Testis (tissue), 3 donors: ENCODE measurements around the gene SKAP1. TPM values are rescaled to one million over a fixed set of nuclear protein-coding genes. Genes with fewer than 3 reads are reported as not detected.

Experiments
- DNase-seq: peaks from one replicate; pipeline ENCODE4 v3.0.0-alpha.2; 2019
- H3K27ac ChIP-seq, 2 donors: fragments of 200-600 bp; sonication (generic); one replicate each; pipeline ENCODE4 v1.5.1; 2019
- H3K27me3 ChIP-seq: fragments of 200-600 bp; sonication (generic); one replicate; pipeline ENCODE4 v1.5.1; 2019
- H3K36me3 ChIP-seq: fragments of 200-600 bp; sonication (generic); one replicate; pipeline ENCODE4 v1.5.1; 2017; ENCODE audit warnings: low read depth; ENCODE audit errors: missing control alignments
- H3K4me1 ChIP-seq: fragments of 200-600 bp; sonication (generic); one replicate; pipeline ENCODE4 v1.5.1; 2019
- H3K4me3 ChIP-seq, 2 donors: fragments of 200-600 bp; sonication (generic); one replicate each; pipeline ENCODE4 v1.5.1; 2017 to 2019
- H3K9me3 ChIP-seq: fragments of 200-600 bp; sonication (generic); one replicate; pipeline ENCODE4 v1.5.1; 2017
- POLR2A ChIP-seq: fragments of 450-650 bp; IDR thresholded peaks from one replicate; pipeline ENCODE4 v1.6.1; 2017; ENCODE audit warnings: antibody characterized with exemption, mild to moderate bottlenecking, moderate library complexity
- WGBS, 2 donors: methylation state at CpG; one replicate each; pipeline ENCODE4 v1.1.5; 2018; 5-methylcytosine and 5-hydroxymethylcytosine counted together
- intact Hi-C: fragments of 100-400 bp; cut with DNase I; formaldehyde crosslinking; loops from one replicate; pipeline ENCODE4 v1.15.1; 2023; ENCODE audit warnings: low total_unique reads
- polyA plus RNA-seq: library from polyadenylated mRNA; stranded (reverse); fragments of 350-450 nt; fragmentation: Illumina TruSeq; extraction: RNeasy Lipid Tissue Mini Kit (QIAGEN cat#74804); gene quantifications from one replicate; pipeline ENCODE4 v1.2.3, GENCODE V29; 2014; ENCODE audit warnings: low read depth, low replicate concordance; ENCODE audit not compliant: insufficient read depth
- total RNA-seq, 2 donors: library from RNA; depleted of rRNA; stranded (reverse); fragments of >200 nt; gene quantifications; one replicate each; pipeline ENCODE4 v1.2.3, GENCODE V29; 2016
- TF ChIP-seq, protein P1 (sequence below), 3 experiments: fragments of 450-650 bp in 2 of 3; fragments of 200-600 bp in 1 of 3; sonication (generic) in 1 of 3; IDR thresholded peaks; one replicate each; pipeline ENCODE4 v1.5.1; 2016 to 2019; ENCODE audit warnings: antibody characterized with exemption in 3 of 3, mild to moderate bottlenecking in 2 of 3, moderate library complexity in 1 of 3

Gene SKAP1
- total and polyA plus RNA-seq, 3 donors from 2014 or later = 9.0 to 34.1 (median 16.9) TPM

DNA sequence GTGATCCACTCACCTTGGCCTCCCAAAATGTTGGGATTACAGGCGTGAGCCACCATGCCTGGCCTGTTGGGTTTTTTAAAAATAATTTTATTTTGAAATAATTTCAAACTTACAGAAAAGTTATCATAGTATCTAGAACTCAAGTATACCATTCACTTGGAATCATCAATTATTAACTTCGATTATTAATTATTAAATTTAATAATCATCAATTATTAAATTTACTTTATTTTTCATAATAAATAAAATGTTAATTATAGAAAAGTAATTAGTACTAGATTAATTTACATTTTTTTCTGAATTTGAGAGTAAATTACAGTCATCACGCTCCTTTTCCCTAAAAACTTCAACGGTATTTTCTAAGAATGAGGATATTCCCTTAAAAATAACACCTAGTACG is 13.7 kb upstream of the SKAP1 start:
- no peak for TF ChIP-seq POLR2A
- intact Hi-C loops = no loop called here
- WGBS, 2 donors = 82 to 89% methylated on average over 5 of the region's 5 CpGs

DNA sequence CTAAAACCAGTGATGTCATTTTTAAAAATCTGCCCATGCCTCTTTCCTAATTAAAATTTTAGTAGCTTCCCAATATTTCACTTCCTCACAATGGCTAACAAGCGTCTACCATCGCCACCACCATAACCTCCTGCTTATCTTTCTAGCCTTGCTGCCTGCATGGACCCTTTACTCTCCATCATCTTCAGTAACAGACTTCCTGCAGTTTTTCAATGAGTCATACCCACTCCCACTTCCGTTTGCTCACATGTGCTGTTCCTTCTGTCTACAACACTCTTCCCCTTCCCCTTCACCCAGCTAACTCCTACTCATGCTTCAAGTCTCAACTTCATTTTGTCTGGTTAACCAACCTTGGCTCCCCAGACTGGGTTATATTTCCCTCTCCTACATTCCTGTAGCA is 12.8 kb upstream of the SKAP1 start:
- Histone ChIP-seq H3K27me3 (no peaks in the 10 kb centered on the region), H3K36me3 (no peaks in the 10 kb centered on the region), H3K9me3 (no peaks in the 10 kb centered on the region), H3K4me1 (no peaks in the 10 kb centered on the region), H3K27ac (no peak overlapping the region), H3K4me3 (no peak overlapping the region)
- no peak for DNase-seq
- 86 to 91% methylated on average over 3 of the region's 3 CpGs for WGBS, 2 donors
- intact Hi-C loops = no loop called here
- no peak for TF ChIP-seq POLR2A
- TF ChIP-seq, protein P1, sequence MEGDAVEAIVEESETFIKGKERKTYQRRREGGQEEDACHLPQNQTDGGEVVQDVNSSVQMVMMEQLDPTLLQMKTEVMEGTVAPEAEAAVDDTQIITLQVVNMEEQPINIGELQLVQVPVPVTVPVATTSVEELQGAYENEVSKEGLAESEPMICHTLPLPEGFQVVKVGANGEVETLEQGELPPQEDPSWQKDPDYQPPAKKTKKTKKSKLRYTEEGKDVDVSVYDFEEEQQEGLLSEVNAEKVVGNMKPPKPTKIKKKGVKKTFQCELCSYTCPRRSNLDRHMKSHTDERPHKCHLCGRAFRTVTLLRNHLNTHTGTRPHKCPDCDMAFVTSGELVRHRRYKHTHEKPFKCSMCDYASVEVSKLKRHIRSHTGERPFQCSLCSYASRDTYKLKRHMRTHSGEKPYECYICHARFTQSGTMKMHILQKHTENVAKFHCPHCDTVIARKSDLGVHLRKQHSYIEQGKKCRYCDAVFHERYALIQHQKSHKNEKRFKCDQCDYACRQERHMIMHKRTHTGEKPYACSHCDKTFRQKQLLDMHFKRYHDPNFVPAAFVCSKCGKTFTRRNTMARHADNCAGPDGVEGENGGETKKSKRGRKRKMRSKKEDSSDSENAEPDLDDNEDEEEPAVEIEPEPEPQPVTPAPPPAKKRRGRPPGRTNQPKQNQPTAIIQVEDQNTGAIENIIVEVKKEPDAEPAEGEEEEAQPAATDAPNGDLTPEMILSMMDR (IDR thresholded peaks at IDR 0.05) = no peak

More for the DNA sequence above, 13.7 kb upstream of the SKAP1 start:
- DNase-seq = no peak
- H3K4me1 ChIP-seq = no peaks in the 10 kb centered on the region
- no peaks in the 10 kb centered on the region for H3K9me3 ChIP-seq
- no peaks in the 10 kb centered on the region for H3K27me3 ChIP-seq
- H3K27ac ChIP-seq = no peak overlapping the region
- H3K36me3 ChIP-seq = no peaks in the 10 kb centered on the region
- H3K4me3 ChIP-seq = no peak overlapping the region

DNA sequence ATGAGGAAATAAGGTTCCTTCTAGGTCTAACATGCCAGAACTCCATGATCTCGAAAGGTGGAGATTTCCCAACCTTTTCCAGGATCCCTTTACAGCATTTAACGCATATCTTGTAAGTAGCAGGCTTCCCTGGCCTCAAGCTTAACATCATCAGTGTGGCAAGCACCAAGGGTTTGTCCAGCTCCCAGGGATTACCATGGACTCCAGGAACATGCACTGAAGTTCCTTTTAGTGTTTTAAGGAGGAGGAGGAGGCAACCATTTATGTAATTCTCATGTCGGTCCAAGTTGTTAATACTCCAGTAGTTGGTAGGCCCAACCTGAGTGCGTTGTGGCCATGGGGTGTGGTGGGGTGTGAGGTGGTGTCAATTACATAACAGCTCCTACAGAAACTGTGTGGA is 11.8 kb upstream of the SKAP1 start:
- Histone ChIP-seq H3K9me3 (no peaks in the 10 kb centered on the region), H3K4me1 (no peaks in the 10 kb centered on the region), H3K27ac (no peak overlapping the region), H3K4me3 (no peak overlapping the region), H3K36me3 (no peaks in the 10 kb centered on the region), H3K27me3 (no peaks in the 10 kb centered on the region)
- DNase-seq = no peak
- WGBS, 2 donors = 94% methylated on average over 4 of the region's 4 CpGs
- TF ChIP-seq, protein P1 (IDR thresholded peaks at IDR 0.05) = no peak
- TF ChIP-seq POLR2A = no peak
- intact Hi-C loops = no loop called here

GRCh38 chr17:48441231-48441711 is 11.3 kb upstream of the SKAP1 start:
- H3K4me1 ChIP-seq = no peaks in the 10 kb centered on the region
- TF ChIP-seq, protein P1 (IDR thresholded peaks at IDR 0.05) = no peak
- TF ChIP-seq POLR2A = no peak
- no peaks in the 10 kb centered on the region for H3K27me3 ChIP-seq
- no peaks in the 10 kb centered on the region for H3K36me3 ChIP-seq
- intact Hi-C loops = no loop called here
- H3K4me3 ChIP-seq = no peak overlapping the region
- H3K27ac ChIP-seq = no peak overlapping the region
- WGBS, 2 donors = 77 to 84% methylated on average over 1 of the region's 1 CpG
- no peaks in the 10 kb centered on the region for H3K9me3 ChIP-seq
- DNase-seq = no peak

DNA sequence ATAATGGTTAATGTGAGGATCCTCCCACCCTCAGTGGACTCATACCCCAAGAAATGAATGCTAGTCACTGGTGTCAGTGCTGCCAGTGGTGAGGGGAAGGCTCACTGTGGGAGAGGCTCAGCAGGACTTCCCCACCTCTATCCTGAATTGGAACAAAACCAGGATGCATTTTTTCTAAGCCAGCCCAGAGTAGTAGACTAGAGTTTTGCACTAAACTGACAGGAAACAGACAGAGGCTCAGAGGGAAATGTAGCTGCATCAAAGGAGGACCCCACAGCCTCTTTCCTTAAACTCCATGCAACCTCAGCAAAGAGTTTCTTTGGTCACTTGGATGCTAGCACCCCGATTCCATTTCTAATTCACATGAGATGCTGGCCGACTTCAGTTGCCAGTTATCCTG is 10.7 kb upstream of the SKAP1 start:
- no peak for DNase-seq
- TF ChIP-seq, protein P1 (IDR thresholded peaks at IDR 0.05) = no peak
- no peak for TF ChIP-seq POLR2A
- Histone ChIP-seq H3K27me3 (no peaks in the 10 kb centered on the region), H3K27ac (no peak overlapping the region), H3K4me3 (no peak overlapping the region), H3K4me1 (no peaks in the 10 kb centered on the region), H3K36me3 (no peaks in the 10 kb centered on the region), H3K9me3 (no peaks in the 10 kb centered on the region)
- intact Hi-C loops = no loop called here
- 85 to 97% methylated on average over 2 of the region's 2 CpGs for WGBS, 2 donors
